Kidney (tissue), 14 donors: ENCODE measurements around the gene ZBTB44. TPM values are rescaled to one million over a fixed set of nuclear protein-coding genes. Genes with fewer than 3 reads are reported as not detected.

Experiments used
- DNase-seq, 5 donors: peaks; one replicate each; pipeline ENCODE4 v3.0.0-alpha.2; 2013 to 2020
- FAIRE-seq: peaks from 2 replicates; lab custom pipeline; 2012; peaks lifted over from hg19 to GRCh38; lab: Jason Lieb, UNC
- H3K27ac ChIP-seq, 2 donors: one replicate each; pipeline ENCODE4 v1.7.0; 2013; ENCODE audit warnings: low read depth in 2 of 2, low read length in 2 of 2, inconsistent platforms in 1 of 2
- H3K27me3 ChIP-seq: one replicate; pipeline ENCODE4 v1.7.1; 2013; ENCODE audit warnings: low read length, inconsistent platforms; ENCODE audit not compliant: control insufficient read depth, insufficient read depth
- H3K36me3 ChIP-seq, 3 donors: one replicate each; pipeline versions ENCODE4 v1.7.0 to v1.7.1; 2013; ENCODE audit warnings: low read length in 3 of 3, control low read depth in 1 of 3, inconsistent platforms in 1 of 3; ENCODE audit not compliant: insufficient read depth in 3 of 3, control insufficient read depth in 2 of 3
- H3K4me1 ChIP-seq, 3 donors: one replicate each; pipeline versions ENCODE4 v1.7.0 to v1.7.1; 2013; ENCODE audit warnings: low read length in 3 of 3, inconsistent platforms in 1 of 3, low read depth in 1 of 3; ENCODE audit not compliant: control insufficient read depth in 2 of 3, insufficient read depth in 2 of 3
- H3K4me3 ChIP-seq, 3 donors: one replicate each; pipeline versions ENCODE4 v1.7.0 to v1.8.1; 2013; ENCODE audit warnings: low read length in 3 of 3, control low read depth in 1 of 3, inconsistent platforms in 1 of 3
- H3K9ac ChIP-seq, 3 donors: one replicate each; pipeline versions ENCODE4 v1.7.0 to v1.7.1; 2013; ENCODE audit warnings: low read length in 3 of 3, control low read depth in 1 of 3, inconsistent platforms in 1 of 3
- H3K9me3 ChIP-seq, 3 donors: one replicate each; pipeline versions ENCODE4 v1.7.0 to v1.7.1; 2013; ENCODE audit warnings: low read length in 3 of 3, control low read depth in 1 of 3, inconsistent platforms in 1 of 3; ENCODE audit not compliant: control insufficient read depth in 2 of 3, insufficient read depth in 1 of 3
- CTCF ChIP-seq: IDR thresholded peaks from 3 replicates; pipeline ENCODE4 v1.5.1; 2012; ENCODE audit warnings: mild to moderate bottlenecking, moderate library complexity, borderline replicate concordance; ENCODE audit not compliant: insufficient read depth; ENCODE audit errors: extremely low read depth
- intact Hi-C: fragments of 100-400 bp; cut with DNase I; formaldehyde crosslinking; loops from one replicate; pipeline ENCODE4 v1.11.1; 2022
- polyA plus RNA-seq: library from polyadenylated mRNA; stranded (reverse); fragments of 350-450 nt; fragmentation: Illumina TruSeq; extraction: RNeasy Lipid Tissue Mini Kit (QIAGEN cat#74804); gene quantifications from one replicate; pipeline ENCODE4 v1.2.3, GENCODE V29; 2014; ENCODE audit warnings: low read depth, low replicate concordance; ENCODE audit not compliant: insufficient read depth
- total RNA-seq: library from RNA; stranded (reverse); fragmentation: NEBNext Ultra II Directional; extraction: Animal tissue kit (Norgen Biotek cat#: 25700); gene quantifications from one replicate; pipeline ENCODE4 v1.2.1, GENCODE V29; 2021
- donor health status: control.
- donor health status: control.
- donor health status: control.
- donor health status: control.
- donor health status: control.
- donor health status: DM: yes; HTN: yes; CAD: no.
- donor health status: Normal renal cell carcinoma (clear cell type).

ZBTB44 gene
- total and polyA plus RNA-seq, 2 donors from 2014 or later, result 13.1 to 59.7 TPM

GRCh38 chr11:130218501-130219070 lies 96.1 kb downstream of the ZBTB44 start:
- no peak for FAIRE-seq
- DNase-seq, result peak in 1 of 5 donors; percentile 37
- no peaks in the 10 kb centered on the region for H3K27me3 ChIP-seq
- no peak for TF ChIP-seq CTCF
- peaks cover 0 to 8% (median 0%) of the 10 kb centered on the region in 3 donors for H3K4me1 ChIP-seq
- H3K9ac ChIP-seq, result no peak overlapping the region
- H3K4me3 ChIP-seq, result no peak overlapping the region
- peaks cover 0 to 4% (median 0%) of the 10 kb centered on the region in 3 donors for H3K36me3 ChIP-seq
- no peak overlapping the region for H3K27ac ChIP-seq
- intact Hi-C loops, result no loop called here
- H3K9me3 ChIP-seq, result no peaks in the 10 kb centered on the region

- intact Hi-C loops, result no loop called here
- Histone ChIP-seq H3K4me1 (peaks cover 0 to 8% (median 0%) of the 10 kb centered on the region in 3 donors), H3K4me3 (no peak overlapping the region), H3K9me3 (no peaks in the 10 kb centered on the region), H3K27me3 (no peaks in the 10 kb centered on the region), H3K9ac (no peak overlapping the region), H3K27ac (no peak overlapping the region), H3K36me3 (peaks cover 0 to 4% (median 0%) of the 10 kb centered on the region in 3 donors)
- no peak for TF ChIP-seq CTCF
- DNase-seq, result peak in 1 of 5 donors; percentile 77
- FAIRE-seq, result no peak
Measured at GRCh38 chr11:130217133-130218031, 97.3 kb downstream of the ZBTB44 start.

- peak; percentile 26 to 81 (median 35) for DNase-seq
- H3K9me3 ChIP-seq, result no peaks in the 10 kb centered on the region
- FAIRE-seq, result no peak
- intact Hi-C loops, result no loop called here
- H3K27me3 ChIP-seq, result no peaks in the 10 kb centered on the region
- peaks cover 0 to 8% (median 0%) of the 10 kb centered on the region in 3 donors for H3K4me1 ChIP-seq
- no peak overlapping the region for H3K4me3 ChIP-seq
- H3K36me3 ChIP-seq, result peaks cover 0 to 4% (median 0%) of the 10 kb centered on the region in 3 donors
- H3K9ac ChIP-seq, result no peak overlapping the region
- no peak for TF ChIP-seq CTCF
- H3K27ac ChIP-seq, result no peak overlapping the region
Measured at GRCh38 chr11:130216591-130217132, 98.1 kb downstream of the ZBTB44 start.
